Endodermal cell (in vitro differentiated cells): ENCODE measurements around the gene TSPAN17. TPM values are rescaled to one million over a fixed set of nuclear protein-coding genes. Genes with fewer than 3 reads are reported as not detected.

Source experiments
- DNase-seq: peaks from one replicate; pipeline ENCODE4 v3.0.0-alpha.2; 2017
- H3K27ac ChIP-seq: 2 replicates; pipeline ENCODE4 v1.5.1; 2013; ENCODE audit warnings: mild to moderate bottlenecking, low read depth, low read length, moderate library complexity
- H3K27me3 ChIP-seq: 2 replicates; pipeline ENCODE4 v1.6.1; 2013; ENCODE audit warnings: mild to moderate bottlenecking, low read length, moderate library complexity; ENCODE audit not compliant: insufficient read depth, control insufficient read depth, poor library complexity, severe bottlenecking
- H3K36me3 ChIP-seq: 2 replicates; pipeline ENCODE4 v1.7.0; 2013; ENCODE audit warnings: mild to moderate bottlenecking, low read length, moderate library complexity; ENCODE audit not compliant: control insufficient read depth, insufficient read depth
- H3K4me1 ChIP-seq: one replicate; pipeline ENCODE4 v1.7.0; 2013; ENCODE audit warnings: low read length; ENCODE audit not compliant: control insufficient read depth, insufficient read depth
- H3K4me3 ChIP-seq: 2 replicates; pipeline ENCODE4 v1.5.1; 2013; ENCODE audit warnings: mild to moderate bottlenecking, low read length, moderate library complexity
- H3K9ac ChIP-seq: 2 replicates; pipeline ENCODE4 v1.6.1; 2013; ENCODE audit warnings: mild to moderate bottlenecking, low read length, moderate library complexity; ENCODE audit not compliant: poor library complexity, severe bottlenecking; ENCODE audit errors: extremely low read depth
- H3K9me3 ChIP-seq: 2 replicates; pipeline ENCODE4 v1.6.1; 2013; ENCODE audit warnings: mild to moderate bottlenecking, low read length, moderate library complexity; ENCODE audit not compliant: control insufficient read depth
- H3K27ac Mint-ChIP-seq: 2 replicates; pipeline ENCODE4 v1.8.0; 2020; ENCODE audit warnings: mixed read lengths
- H3K27me3 Mint-ChIP-seq: 2 replicates; pipeline ENCODE4 v1.8.0; 2021; ENCODE audit warnings: mild to moderate bottlenecking, mixed read lengths; ENCODE audit not compliant: insufficient read depth
- H3K36me3 Mint-ChIP-seq: 2 replicates; pipeline ENCODE4 v1.8.0; 2020; ENCODE audit warnings: low read depth, mixed read lengths
- H3K4me1 Mint-ChIP-seq: 2 replicates; pipeline ENCODE4 v1.8.0; 2020; ENCODE audit warnings: mixed read lengths
- H3K4me3 Mint-ChIP-seq: 2 replicates; pipeline ENCODE4 v1.8.0; 2020; ENCODE audit warnings: mild to moderate bottlenecking, moderate library complexity, mixed read lengths
- H3K9me3 Mint-ChIP-seq: 2 replicates; pipeline ENCODE4 v1.8.0; 2020; ENCODE audit warnings: mild to moderate bottlenecking, mixed read lengths
- WGBS, 2 experiments: methylation state at CpG; one replicate each; pipeline versions ENCODE4 v1.1.5 to v1.1.7; 2013; ENCODE audit warnings: missing lambda C conversion rate in 2 of 2, mixed read lengths in 1 of 2; ENCODE audit not compliant: insufficient coverage in 1 of 2, insufficient read length in 1 of 2; 5-methylcytosine and 5-hydroxymethylcytosine counted together
- microRNA-seq: library from miRNA; unstranded; fragments of <30 nt; microRNA quantifications from one replicate; pipeline ENCODE4 v1.2.0, GENCODE V29; 2020; ENCODE audit warnings: borderline microRNAs expressed
- total RNA-seq, 2 donors: library from RNA; stranded (reverse); fragmentation: NEBNext Ultra II Directional in 1 of 2; extraction: Animal tissue kit (Norgen Biotek cat#: 25700) in 1 of 2; gene quantifications; 2 replicates in 1 of 2; 3 replicates in 1 of 2; pipeline ENCODE4 v1.2.1, GENCODE V29; 2021
- TF ChIP-seq, protein P1 (sequence below): fragments of 200-600 bp; sonication (generic); conservative IDR thresholded peaks from 2 replicates; pipeline ENCODE4 v1.5.0; 2021; ENCODE audit warnings: antibody characterized with exemption, mild to moderate bottlenecking

The TSPAN17 gene
- total RNA-seq, 2 donors from 2014 or later: 49.3 to 50.3 TPM

- no peak overlapping the region for H3K27ac ChIP-seq
- no peaks in the 10 kb centered on the region for H3K27me3 ChIP-seq
- H3K9ac ChIP-seq: no peak overlapping the region
- H3K4me1 ChIP-seq: no peaks in the 10 kb centered on the region
- H3K9me3 Mint-ChIP-seq: no peaks in the 10 kb centered on the region
- 91 to 93% methylated on average over 5 to 12 of the region's 12 CpGs for WGBS, 2 experiments
- TF ChIP-seq, protein P1, sequence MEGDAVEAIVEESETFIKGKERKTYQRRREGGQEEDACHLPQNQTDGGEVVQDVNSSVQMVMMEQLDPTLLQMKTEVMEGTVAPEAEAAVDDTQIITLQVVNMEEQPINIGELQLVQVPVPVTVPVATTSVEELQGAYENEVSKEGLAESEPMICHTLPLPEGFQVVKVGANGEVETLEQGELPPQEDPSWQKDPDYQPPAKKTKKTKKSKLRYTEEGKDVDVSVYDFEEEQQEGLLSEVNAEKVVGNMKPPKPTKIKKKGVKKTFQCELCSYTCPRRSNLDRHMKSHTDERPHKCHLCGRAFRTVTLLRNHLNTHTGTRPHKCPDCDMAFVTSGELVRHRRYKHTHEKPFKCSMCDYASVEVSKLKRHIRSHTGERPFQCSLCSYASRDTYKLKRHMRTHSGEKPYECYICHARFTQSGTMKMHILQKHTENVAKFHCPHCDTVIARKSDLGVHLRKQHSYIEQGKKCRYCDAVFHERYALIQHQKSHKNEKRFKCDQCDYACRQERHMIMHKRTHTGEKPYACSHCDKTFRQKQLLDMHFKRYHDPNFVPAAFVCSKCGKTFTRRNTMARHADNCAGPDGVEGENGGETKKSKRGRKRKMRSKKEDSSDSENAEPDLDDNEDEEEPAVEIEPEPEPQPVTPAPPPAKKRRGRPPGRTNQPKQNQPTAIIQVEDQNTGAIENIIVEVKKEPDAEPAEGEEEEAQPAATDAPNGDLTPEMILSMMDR: no peak
- H3K27ac Mint-ChIP-seq: no peak overlapping the region
- no peak overlapping the region for H3K4me3 Mint-ChIP-seq
- H3K9me3 ChIP-seq: no peaks in the 10 kb centered on the region
- peaks cover 3% of the 10 kb centered on the region for H3K4me1 Mint-ChIP-seq
- no peak overlapping the region for H3K4me3 ChIP-seq
- H3K27me3 Mint-ChIP-seq: peaks cover 4% of the 10 kb centered on the region
- H3K36me3 Mint-ChIP-seq: no peaks in the 10 kb centered on the region
- no peaks in the 10 kb centered on the region for H3K36me3 ChIP-seq
- no peak for DNase-seq
Observed at GRCh38 chr5:176704817-176705216, 57.5 kb downstream of the TSPAN17 start.

Small RNAs within 50 kb of the gene (microRNA-seq; reads per million reads assigned to microRNA genes)
- not detected for gene MIR4281

Other genes starting within 250 kb of the TSPAN17 start
- 10 to 100 TPM; 40.9 to 49.7 TPM for gene CLTB, start 230.9 kb upstream of the TSPAN17 start, total RNA-seq
- 10 to 100 TPM; 42.9 to 53.0 TPM for gene FAF2, start 199.1 kb upstream of the TSPAN17 start, total RNA-seq
- 100 to 1,000 TPM; 150 to 173 TPM for gene RNF44, start 110.1 kb upstream of the TSPAN17 start, total RNA-seq
- under 1 TPM; 0.37 to 0.89 TPM for gene CDHR2, start 98.1 kb upstream of the TSPAN17 start, total RNA-seq
- gene GPRIN1, start 37.3 kb upstream of the TSPAN17 start, total RNA-seq: 1 to 10 TPM; 4.5 to 4.9 TPM
- gene SNCB, start 16.9 kb upstream of the TSPAN17 start, total RNA-seq: 1 to 10 TPM in 1 of 2 donors, under 1 TPM in 1; 0.22 to 1.8 TPM
- 1 to 10 TPM; 1.4 to 2.0 TPM for gene EIF4E1B, start 16.8 kb upstream of the TSPAN17 start, total RNA-seq
- 1 to 10 TPM in 1 of 2 donors, under 1 TPM in 1; 0.89 to 1.4 TPM for gene UNC5A, start 163.1 kb downstream of the TSPAN17 start, total RNA-seq